ENCODE measurements around the gene YPEL2.
A peak's percentile ranks its signal among the peaks of the same experiment; 100 is the strongest.

YPEL2 gene

GRCh38 chr17:59346876-59347407, 15.5 kb downstream of the YPEL2 start:
- Histone ChIP-seq H3K4me1 (ENCODE audit: control insufficient read depth, insufficient read depth, low read length) (peaks cover 5% of the 10 kb centered on the region), H3K4me3 (ENCODE audit: low read depth, low read length) (no peak overlapping the region), H3K27ac (ENCODE audit: extremely low read depth, low read depth, low read length) (no peak overlapping the region), H3K36me3 (ENCODE audit: control insufficient read depth in 2 of 2, insufficient read depth in 1 of 2, low read length in 2 of 2) (no peaks in the 10 kb centered on the region), H3K9me3 (ENCODE audit: control insufficient read depth, insufficient read depth, low read depth, low read length) (no peaks in the 10 kb centered on the region)
- peak; percentile 87; the same call in 1 of the 2 replicates for TF ChIP-seq ZNF768 (tag by site-specific recombination; IDR thresholded peaks at IDR 0.05)
- no peak for TF ChIP-seq ZNF664 (tag by site-specific recombination; IDR thresholded peaks at IDR 0.05)
- ChIA-PET POLR2A (no interaction called here), CTCF (interaction anchor here (0.6 to 1.2 kb wide), 3 partner anchors 17 to 175 kb away, joined by 3 to 4 read pairs (median 3); no protein-coding TSS in a partner anchor)

DNA sequence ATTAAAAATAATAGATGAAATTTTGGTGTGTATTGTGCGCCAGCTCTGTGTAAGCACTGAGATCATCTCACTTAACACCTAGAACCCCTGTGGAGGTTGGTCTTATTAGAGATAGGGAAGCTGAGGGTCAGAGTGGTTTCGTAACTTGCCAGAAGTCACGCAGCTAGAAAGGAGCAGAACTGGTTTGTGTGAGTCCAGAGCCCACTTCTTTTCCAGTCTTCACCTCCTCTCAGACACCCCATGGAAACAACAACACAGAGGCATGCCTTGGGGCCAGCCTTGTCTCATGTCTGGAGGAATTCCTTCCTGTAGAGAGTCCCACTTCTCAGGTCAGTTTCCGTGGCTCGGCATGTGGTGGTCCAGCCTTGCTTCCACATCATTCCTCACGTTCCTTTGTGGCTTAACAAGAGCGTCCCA, 16.5 kb downstream of the YPEL2 start:
- POLR2A ChIA-PET: no interaction called here
- Histone ChIP-seq H3K4me1 (ENCODE audit: control insufficient read depth, insufficient read depth, low read length) (peaks cover 5% of the 10 kb centered on the region), H3K9me3 (ENCODE audit: control insufficient read depth, insufficient read depth, low read depth, low read length) (no peaks in the 10 kb centered on the region), H3K4me3 (ENCODE audit: low read depth, low read length) (no peak overlapping the region), H3K36me3 (ENCODE audit: control insufficient read depth in 2 of 2, insufficient read depth in 1 of 2, low read length in 2 of 2) (no peaks in the 10 kb centered on the region), H3K27ac (ENCODE audit: extremely low read depth, low read depth, low read length) (no peak overlapping the region)
- CTCF ChIA-PET: interaction anchor here (0.6 kb wide), 2 partner anchors 18 kb away, joined by 3 read pairs; no protein-coding TSS in a partner anchor
- TF ChIP-seq OSR2 (tag by site-specific recombination; IDR thresholded peaks at IDR 0.05) (peak; percentile 51), INSM2 (tag by site-specific recombination; IDR thresholded peaks at IDR 0.05) (no peak), ZNF302 (tag by site-specific recombination; IDR thresholded peaks at IDR 0.05; ENCODE audit: low read depth) (no peak), ZNF664 (tag by site-specific recombination; IDR thresholded peaks at IDR 0.05) (peak; percentile 80), ZNF600 (tag by site-specific recombination; IDR thresholded peaks at IDR 0.05) (peak; percentile 68), SALL2 (tag by site-specific recombination; IDR thresholded peaks at IDR 0.05; ENCODE audit: borderline replicate concordance) (no peak), SP7 (tag by site-specific recombination; IDR thresholded peaks at IDR 0.05) (0 out of 2 replicates have a peak, but pooled peaks have one; percentile 17), ZNF184 (tag by site-specific recombination; IDR thresholded peaks at IDR 0.05) (0 out of 2 replicates have a peak, but pooled peaks have one; percentile 9), BCL11B (tag by site-specific recombination; IDR thresholded peaks at IDR 0.05; ENCODE audit: low read depth) (no peak), ZNF629 (tag by site-specific recombination; IDR thresholded peaks at IDR 0.05) (peak; percentile 62), PRDM6 (tag by site-specific recombination; IDR thresholded peaks at IDR 0.05) (peak; percentile 45; the same call in 1 of the 2 replicates), ZIC2 (tag by site-specific recombination; IDR thresholded peaks at IDR 0.05) (peak; percentile 51)
- TF ChIP-seq, protein P1, sequence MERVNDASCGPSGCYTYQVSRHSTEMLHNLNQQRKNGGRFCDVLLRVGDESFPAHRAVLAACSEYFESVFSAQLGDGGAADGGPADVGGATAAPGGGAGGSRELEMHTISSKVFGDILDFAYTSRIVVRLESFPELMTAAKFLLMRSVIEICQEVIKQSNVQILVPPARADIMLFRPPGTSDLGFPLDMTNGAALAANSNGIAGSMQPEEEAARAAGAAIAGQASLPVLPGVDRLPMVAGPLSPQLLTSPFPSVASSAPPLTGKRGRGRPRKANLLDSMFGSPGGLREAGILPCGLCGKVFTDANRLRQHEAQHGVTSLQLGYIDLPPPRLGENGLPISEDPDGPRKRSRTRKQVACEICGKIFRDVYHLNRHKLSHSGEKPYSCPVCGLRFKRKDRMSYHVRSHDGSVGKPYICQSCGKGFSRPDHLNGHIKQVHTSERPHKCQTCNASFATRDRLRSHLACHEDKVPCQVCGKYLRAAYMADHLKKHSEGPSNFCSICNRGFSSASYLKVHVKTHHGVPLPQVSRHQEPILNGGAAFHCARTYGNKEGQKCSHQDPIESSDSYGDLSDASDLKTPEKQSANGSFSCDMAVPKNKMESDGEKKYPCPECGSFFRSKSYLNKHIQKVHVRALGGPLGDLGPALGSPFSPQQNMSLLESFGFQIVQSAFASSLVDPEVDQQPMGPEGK (tag by site-specific recombination; IDR thresholded peaks at IDR 0.05): peak; percentile 42
- TF ChIP-seq, protein P2, sequence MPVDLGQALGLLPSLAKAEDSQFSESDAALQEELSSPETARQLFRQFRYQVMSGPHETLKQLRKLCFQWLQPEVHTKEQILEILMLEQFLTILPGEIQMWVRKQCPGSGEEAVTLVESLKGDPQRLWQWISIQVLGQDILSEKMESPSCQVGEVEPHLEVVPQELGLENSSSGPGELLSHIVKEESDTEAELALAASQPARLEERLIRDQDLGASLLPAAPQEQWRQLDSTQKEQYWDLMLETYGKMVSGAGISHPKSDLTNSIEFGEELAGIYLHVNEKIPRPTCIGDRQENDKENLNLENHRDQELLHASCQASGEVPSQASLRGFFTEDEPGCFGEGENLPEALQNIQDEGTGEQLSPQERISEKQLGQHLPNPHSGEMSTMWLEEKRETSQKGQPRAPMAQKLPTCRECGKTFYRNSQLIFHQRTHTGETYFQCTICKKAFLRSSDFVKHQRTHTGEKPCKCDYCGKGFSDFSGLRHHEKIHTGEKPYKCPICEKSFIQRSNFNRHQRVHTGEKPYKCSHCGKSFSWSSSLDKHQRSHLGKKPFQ (tag by site-specific recombination; IDR thresholded peaks at IDR 0.05): peak; percentile 74

Measured in HEK293 (cell line).